Measurements from ENCODE around the gene BRD7. TPM values are rescaled to one million over a fixed set of nuclear protein-coding genes. Genes with fewer than 3 reads are reported as not detected.

The BRD7 gene
- total RNA-seq, 2 experiments from 2014 or later: 96.7 to 101 TPM

- H3K27me3 Mint-ChIP-seq (ENCODE audit: low read depth): no peaks in the 10 kb centered on the region
These were observed 15.8 kb upstream of the BRD7 start for GRCh38 chr16:50384500-50385135.

GRCh38 chr16:50381679-50382440, 13.1 kb upstream of the BRD7 start:
- Mint-ChIP-seq H3K4me1 (ENCODE audit: low read depth) (no peaks in the 10 kb centered on the region), H3K27me3 (ENCODE audit: low read depth) (no peaks in the 10 kb centered on the region), H3K36me3 (ENCODE audit: low read depth) (no peaks in the 10 kb centered on the region), H3K27ac (no peak overlapping the region), H3K9me3 (no peaks in the 10 kb centered on the region), H3K4me3 (no peak overlapping the region)
- intact Hi-C loops (cut with micrococcal nuclease): no loop called here
- CTCF ChIA-PET: interaction anchor here (1.0 kb wide), 1 partner anchor 10 kb away, joined by 3 read pairs; no protein-coding TSS in a partner anchor
- DNase-seq: no peak

More at GRCh38 chr16:50384500-50385135, 15.8 kb upstream of the BRD7 start:
- H3K4me1 Mint-ChIP-seq (ENCODE audit: low read depth): no peaks in the 10 kb centered on the region
- H3K36me3 Mint-ChIP-seq (ENCODE audit: low read depth): no peaks in the 10 kb centered on the region
- DNase-seq: no peak
- CTCF ChIA-PET: interaction anchor here (0.9 to 1.3 kb wide), 2 partner anchors 422 to 429 kb away, joined by 3 to 4 read pairs; no protein-coding TSS in a partner anchor
- intact Hi-C loops (cut with micrococcal nuclease): no loop called here
- H3K4me3 Mint-ChIP-seq: no peak overlapping the region
- no peak overlapping the region for H3K27ac Mint-ChIP-seq
- no peaks in the 10 kb centered on the region for H3K9me3 Mint-ChIP-seq

- no peaks in the 10 kb centered on the region for H3K9me3 Mint-ChIP-seq
- intact Hi-C loops (cut with micrococcal nuclease): no loop called here
- no peaks in the 10 kb centered on the region for H3K36me3 Mint-ChIP-seq (ENCODE audit: low read depth)
- no peak for DNase-seq
- H3K27ac Mint-ChIP-seq: no peak overlapping the region
- H3K27me3 Mint-ChIP-seq (ENCODE audit: low read depth): no peaks in the 10 kb centered on the region
- CTCF ChIA-PET: interaction anchor here (1.2 to 4.0 kb wide), 3 partner anchors 9 to 354 kb away, joined by 3 to 14 read pairs (median 5); partner anchors contain the start of gene CNEP1R1
- peaks cover 3% of the 10 kb centered on the region for H3K4me1 Mint-ChIP-seq (ENCODE audit: low read depth)
- H3K4me3 Mint-ChIP-seq: no peak overlapping the region
These were observed 9.6 kb upstream of the BRD7 start for GRCh38 chr16:50378417-50378816.

- Mint-ChIP-seq H3K4me3 (no peak overlapping the region), H3K36me3 (ENCODE audit: low read depth) (no peaks in the 10 kb centered on the region), H3K4me1 (ENCODE audit: low read depth) (peaks cover 3% of the 10 kb centered on the region), H3K27me3 (ENCODE audit: low read depth) (no peaks in the 10 kb centered on the region), H3K9me3 (no peaks in the 10 kb centered on the region), H3K27ac (no peak overlapping the region)
- intact Hi-C loops (cut with micrococcal nuclease): no loop called here
- DNase-seq: no peak
- CTCF ChIA-PET: interaction anchor here (1.1 to 4.0 kb wide), 3 partner anchors 133 to 430 kb away, joined by 3 to 14 read pairs (median 4); no protein-coding TSS in a partner anchor
These were observed 8.2 kb upstream of the BRD7 start for GRCh38 chr16:50377001-50377400.

GRCh38 chr16:50373780-50374179, 5.0 kb upstream of the BRD7 start:
- CTCF ChIA-PET: interaction anchor here (1.3 to 1.8 kb wide), 4 partner anchors 13 to 432 kb away, joined by 3 to 7 read pairs (median 4); no protein-coding TSS in a partner anchor
- DNase-seq: no peak
- Mint-ChIP-seq H3K27me3 (ENCODE audit: low read depth) (no peaks in the 10 kb centered on the region), H3K27ac (no peak overlapping the region), H3K4me1 (ENCODE audit: low read depth) (peaks cover 14% of the 10 kb centered on the region), H3K9me3 (no peaks in the 10 kb centered on the region), H3K36me3 (ENCODE audit: low read depth) (no peaks in the 10 kb centered on the region), H3K4me3 (no peak overlapping the region)
- intact Hi-C loops (cut with micrococcal nuclease): loop anchor here (1.0 kb wide), 3 partner anchors 136 to 433 kb away; no protein-coding TSS in a partner anchor

- intact Hi-C loops (cut with micrococcal nuclease): no loop called here
- peaks cover 14% of the 10 kb centered on the region for H3K4me1 Mint-ChIP-seq (ENCODE audit: low read depth)
- DNase-seq: no peak
- no peaks in the 10 kb centered on the region for H3K36me3 Mint-ChIP-seq (ENCODE audit: low read depth)
- no peaks in the 10 kb centered on the region for H3K27me3 Mint-ChIP-seq (ENCODE audit: low read depth)
- H3K9me3 Mint-ChIP-seq: no peaks in the 10 kb centered on the region
- H3K4me3 Mint-ChIP-seq: no peak overlapping the region
- CTCF ChIA-PET: interaction anchor here (1.2 to 4.6 kb wide), 6 partner anchors 13 to 433 kb away, joined by 3 to 46 read pairs (median 3); no protein-coding TSS in a partner anchor
- no peak overlapping the region for H3K27ac Mint-ChIP-seq
These were observed 4.5 kb upstream of the BRD7 start for GRCh38 chr16:50373345-50373701.

GRCh38 chr16:50372611-50373344, 4.0 kb upstream of the BRD7 start:
- Mint-ChIP-seq H3K27me3 (ENCODE audit: low read depth) (no peaks in the 10 kb centered on the region), H3K4me3 (no peak overlapping the region), H3K36me3 (ENCODE audit: low read depth) (peaks cover 3% of the 10 kb centered on the region), H3K27ac (no peak overlapping the region), H3K4me1 (ENCODE audit: low read depth) (peaks cover 17% of the 10 kb centered on the region), H3K9me3 (no peaks in the 10 kb centered on the region)
- DNase-seq: no peak
- CTCF ChIA-PET: interaction anchor here (0.5 to 4.6 kb wide), 6 partner anchors 21 to 293 kb away, joined by 3 to 46 read pairs (median 3); no protein-coding TSS in a partner anchor
- intact Hi-C loops (cut with micrococcal nuclease): no loop called here

GRCh38 chr16:50371936-50372595, 3.3 kb upstream of the BRD7 start:
- no peak overlapping the region for H3K27ac Mint-ChIP-seq
- no peaks in the 10 kb centered on the region for H3K27me3 Mint-ChIP-seq (ENCODE audit: low read depth)
- no peaks in the 10 kb centered on the region for H3K9me3 Mint-ChIP-seq
- intact Hi-C loops (cut with micrococcal nuclease): no loop called here
- H3K4me1 Mint-ChIP-seq (ENCODE audit: low read depth): peaks cover 23% of the 10 kb centered on the region
- DNase-seq: peak; percentile 30
- no peak overlapping the region for H3K4me3 Mint-ChIP-seq
- H3K36me3 Mint-ChIP-seq (ENCODE audit: low read depth): peaks cover 6% of the 10 kb centered on the region
- CTCF ChIA-PET: interaction anchor here (0.6 to 4.6 kb wide), 4 partner anchors 45 to 294 kb away, joined by 3 to 46 read pairs (median 4); no protein-coding TSS in a partner anchor

- Mint-ChIP-seq H3K9me3 (no peaks in the 10 kb centered on the region), H3K4me1 (ENCODE audit: low read depth) (peaks cover 29% of the 10 kb centered on the region), H3K36me3 (ENCODE audit: low read depth) (peaks cover 7% of the 10 kb centered on the region), H3K27ac (no peak overlapping the region), H3K4me3 (no peak overlapping the region), H3K27me3 (ENCODE audit: low read depth) (no peaks in the 10 kb centered on the region)
- intact Hi-C loops (cut with micrococcal nuclease): no loop called here
- CTCF ChIA-PET: interaction anchor here (1.2 to 4.6 kb wide), 3 partner anchors 17 to 435 kb away, joined by 3 to 46 read pairs (median 14); no protein-coding TSS in a partner anchor
- no peak for DNase-seq
These were observed 2.4 kb upstream of the BRD7 start for GRCh38 chr16:50371036-50371716.

GRCh38 chr16:50369133-50369804, 481 bp upstream of the BRD7 start:
- no peaks in the 10 kb centered on the region for H3K9me3 Mint-ChIP-seq
- CTCF ChIA-PET: interaction anchor here (0.6 to 4.6 kb wide), 15 partner anchors 8 to 437 kb away, joined by 3 to 46 read pairs (median 3); partner anchors contain the start of gene CNEP1R1

More at GRCh38 chr16:50369133-50369804, 481 bp upstream of the BRD7 start:
- peaks cover 43% of the 10 kb centered on the region for H3K4me1 Mint-ChIP-seq (ENCODE audit: low read depth)
- no peak for DNase-seq
- intact Hi-C loops (cut with micrococcal nuclease): loop anchor here (1.0 to 5.0 kb wide), 10 partner anchors 30 to 437 kb away; partner anchors contain the start of genes ADCY7, CNEP1R1 and NKD1
- peaks cover 15% of the 10 kb centered on the region for H3K36me3 Mint-ChIP-seq (ENCODE audit: low read depth)
- H3K27ac Mint-ChIP-seq: peak overlapping the region; percentile 85
- H3K4me3 Mint-ChIP-seq: peak overlapping the region; percentile 83
- no peaks in the 10 kb centered on the region for H3K27me3 Mint-ChIP-seq (ENCODE audit: low read depth)
